ENCODE data around the gene PFKFB1. TPM values are rescaled to one million over a fixed set of nuclear protein-coding genes. Genes with fewer than 3 reads are reported as not detected.

PFKFB1 gene
- not detected for total RNA-seq

DNA sequence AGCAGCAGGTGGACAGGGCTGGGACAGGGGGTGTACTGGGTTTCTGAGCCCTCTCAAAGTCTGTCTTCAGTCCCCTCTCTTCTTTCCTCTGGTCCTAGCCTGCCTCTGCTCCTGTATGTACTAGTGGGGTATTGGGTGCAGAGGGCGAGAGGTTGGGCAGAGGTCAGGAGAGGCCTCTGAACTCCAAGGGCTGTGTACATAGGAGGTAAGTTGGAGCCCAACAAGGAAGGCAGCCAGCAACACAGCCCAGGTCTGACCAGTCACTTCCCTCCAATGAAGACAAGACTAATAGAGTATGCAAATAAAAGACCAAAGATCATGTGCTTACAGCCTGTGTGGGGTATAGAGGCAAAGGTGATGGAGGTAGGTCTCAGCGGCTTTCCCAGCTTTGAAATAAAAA, at the start of gene PFKFB1:
Gene PFKFB1 (minus strand): TSS at position 90 of the 400 bp plus-strand sequence. CDS start 181 bp downstream, outside the sequence.

DNA sequence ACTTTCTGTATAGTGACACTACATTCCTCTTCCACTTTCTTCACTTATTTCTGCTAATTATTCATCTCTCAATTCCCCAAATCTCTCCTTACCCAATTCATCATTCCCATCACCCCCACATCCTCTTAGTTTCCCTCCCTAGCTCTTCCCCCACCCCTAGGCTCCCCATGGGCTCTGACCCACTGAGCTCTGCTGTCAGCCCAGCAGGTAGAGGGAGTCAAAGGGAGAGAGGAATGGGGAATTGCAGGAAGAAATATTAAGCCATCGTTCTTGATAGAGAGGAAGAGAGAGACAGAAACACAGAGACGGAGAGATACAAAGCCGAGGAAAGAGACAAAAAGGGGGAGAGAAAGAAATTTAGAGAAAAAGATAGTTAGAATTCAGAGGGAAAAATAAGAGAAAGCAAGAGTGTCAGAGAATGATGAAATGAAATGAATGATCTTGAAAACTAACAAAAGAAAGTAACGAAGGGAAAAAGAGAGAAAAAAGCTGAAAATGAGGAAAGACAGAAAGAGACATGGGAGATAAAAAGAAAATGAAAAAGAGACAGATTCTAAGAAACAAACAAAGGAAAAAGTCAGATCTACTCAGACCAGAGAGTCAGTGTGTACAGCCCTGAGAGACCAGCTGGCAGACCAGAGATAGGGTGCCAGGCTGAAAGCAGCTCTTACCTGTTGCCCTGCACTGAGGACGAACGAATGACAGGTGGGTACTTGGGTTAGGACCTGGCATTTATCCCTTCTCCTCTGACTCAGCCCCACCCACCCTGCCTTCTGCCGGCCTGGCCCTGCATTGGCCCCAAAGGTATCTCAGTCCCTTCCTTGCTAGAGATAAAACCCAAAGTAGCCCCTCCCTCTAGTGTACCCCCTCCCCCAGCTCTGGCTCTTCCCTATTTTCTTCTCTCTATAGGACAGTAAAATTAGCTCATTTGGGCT, 36.5 kb upstream of the PFKFB1 start, which contains the start of gene ALAS2:
Gene ALAS2 (minus strand): TSS at position 707 of the 935 bp plus-strand sequence. CDS start 4,977 bp downstream, outside the sequence.

DNA sequence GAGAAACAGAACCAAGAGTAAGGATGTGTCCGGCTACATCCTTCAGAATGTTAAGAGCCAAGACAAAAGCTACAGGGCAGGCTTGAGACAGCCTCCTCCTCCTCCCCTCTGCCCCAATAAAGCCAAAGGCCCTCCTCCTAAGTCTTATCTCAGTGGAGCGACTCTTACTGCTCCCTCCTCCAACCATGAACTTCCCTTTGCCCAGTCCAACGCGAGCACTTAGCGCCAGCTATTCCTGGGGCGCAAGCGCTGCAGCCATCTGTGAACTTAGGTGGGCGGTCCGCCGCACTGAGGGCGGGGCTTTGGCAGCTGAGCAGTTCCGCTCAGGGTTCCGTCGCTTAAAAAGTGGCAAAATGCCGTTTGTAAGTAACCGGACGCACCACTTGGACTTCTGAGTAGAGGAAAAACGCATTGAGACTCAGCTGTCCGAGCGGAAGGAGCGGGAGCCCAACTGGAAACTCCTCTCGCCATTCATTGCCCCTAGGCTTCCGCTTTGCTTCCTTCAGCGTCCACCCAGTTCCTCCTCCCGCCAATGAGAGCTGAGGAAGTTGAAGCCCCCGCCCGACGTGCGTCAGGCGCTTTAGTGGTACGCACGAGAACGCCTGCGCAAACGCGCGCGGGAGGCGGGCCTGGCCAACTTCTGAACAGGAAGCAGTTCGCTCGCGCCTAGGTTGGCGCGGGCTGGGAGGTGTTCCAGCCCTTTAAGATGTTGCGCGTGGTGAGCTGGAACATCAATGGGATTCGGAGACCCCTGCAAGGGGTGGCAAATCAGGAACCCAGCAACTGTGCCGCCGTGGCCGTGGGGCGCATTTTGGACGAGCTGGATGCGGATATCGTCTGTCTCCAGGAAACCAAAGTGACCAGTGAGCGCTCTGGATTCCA, 6.0 kb upstream of the PFKFB1 start, which contains the start of gene APEX2:
Gene APEX2 (plus strand): TSS at position 647 of the 882 bp plus-strand sequence. CDS start 60 bp downstream, at position 707.

DNA sequence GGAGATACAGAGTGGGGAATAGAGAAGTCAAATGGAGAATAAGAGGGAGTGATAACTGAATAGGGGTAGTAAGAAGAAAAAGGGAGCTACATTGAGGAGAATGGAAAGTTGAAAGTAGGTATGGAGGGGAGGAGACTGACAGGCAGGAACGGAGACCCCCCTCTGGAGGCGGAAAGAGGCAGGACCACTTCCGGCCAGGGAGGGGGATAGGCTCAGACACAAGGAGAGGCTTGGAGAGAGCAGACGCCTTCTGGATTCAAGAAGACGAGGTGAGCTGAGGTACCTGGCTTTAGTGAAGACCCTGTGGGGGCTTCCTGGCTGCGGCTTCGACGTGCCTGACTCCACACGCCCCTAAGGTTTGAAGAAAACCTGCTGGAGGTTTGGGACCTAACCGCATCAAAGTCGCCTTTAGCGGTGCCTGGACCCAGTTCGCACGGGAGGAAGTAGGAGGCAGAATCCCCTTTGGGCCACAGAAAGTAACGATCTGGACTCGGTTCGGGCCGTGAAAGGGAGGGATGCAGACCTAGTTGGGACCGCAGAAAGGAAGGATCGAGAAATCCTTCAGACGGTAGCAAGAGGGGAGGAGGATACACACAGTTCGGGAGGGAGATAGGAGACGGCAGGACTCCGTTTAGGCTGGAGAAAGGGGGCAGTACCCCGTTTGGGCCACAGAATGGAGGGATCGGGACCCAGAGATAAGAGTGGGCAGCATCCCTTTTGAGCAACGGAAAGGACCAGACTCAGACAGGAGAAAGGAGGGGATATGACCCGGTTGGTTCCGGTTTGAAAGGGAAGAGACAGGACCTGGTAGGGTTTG, 73.2 kb downstream of the PFKFB1 start, which contains the start of gene TRO:
Gene TRO (plus strand): TSS at position 215 of the 817 bp plus-strand sequence. CDS start 1,423 bp downstream, outside the sequence.

Other genes with a start within 250 kb of the PFKFB1 start
- gene ITIH6, start 195.9 kb downstream of the PFKFB1 start, total RNA-seq, result 0.11 TPM
- 373 TPM for gene MAGED2, start 186.4 kb downstream of the PFKFB1 start, total RNA-seq
- 79.3 TPM for gene TRO, start 73.4 kb downstream of the PFKFB1 start, total RNA-seq
- gene APEX2, start 6.2 kb upstream of the PFKFB1 start, total RNA-seq, result 6.1 TPM
- 43.5 TPM for gene ALAS2, start 36.8 kb upstream of the PFKFB1 start, total RNA-seq
- gene PAGE2B, start 80.8 kb upstream of the PFKFB1 start, total RNA-seq, result not detected
- gene PAGE2, start 94.8 kb upstream of the PFKFB1 start, total RNA-seq, result not detected
- gene PAGE5, start 226.2 kb upstream of the PFKFB1 start, total RNA-seq, result not detected